Neural cell (in vitro differentiated cells): ENCODE data around the gene FXN. TPM values are rescaled to one million over a fixed set of nuclear protein-coding genes. Genes with fewer than 3 reads are reported as not detected.

ENCODE experiments used
- H2AFZ ChIP-seq: fragments of 200-600, 300-800 bp; sonication (generic), shearing (Covaris generic); 2 replicates; pipeline ENCODE4 v1.6.0; 2014; ENCODE audit warnings: low read depth, mild to moderate bottlenecking, antibody characterized with exemption, low read length, moderate library complexity
- H3F3A ChIP-seq: fragments of 200-600 bp; shearing (Covaris generic); 2 replicates; pipeline ENCODE4 v1.6.1; 2016; ENCODE audit warnings: mild to moderate bottlenecking, moderate library complexity, mixed read lengths, antibody characterized with exemption, low read length; ENCODE audit not compliant: insufficient read depth, poor library complexity, severe bottlenecking
- H3K27ac ChIP-seq: fragments of 200-600, 300-800 bp; sonication (generic), shearing (Covaris generic); 2 replicates; pipeline ENCODE4 v1.5.1; 2014; ENCODE audit warnings: mild to moderate bottlenecking, low read length, moderate library complexity
- H3K27me3 ChIP-seq: fragments of 300-800, 200-600 bp; sonication (generic), shearing (Covaris generic); 2 replicates; pipeline ENCODE4 v1.6.0; 2014; ENCODE audit warnings: mild to moderate bottlenecking, low read depth, low read length, moderate library complexity; ENCODE audit not compliant: insufficient read depth
- H3K36me3 ChIP-seq: fragments of 300-800, 200-600 bp; sonication (generic), shearing (Covaris generic); 2 replicates; pipeline ENCODE4 v1.5.1; 2014; ENCODE audit warnings: mild to moderate bottlenecking, antibody characterized with exemption, low read length, moderate library complexity; ENCODE audit not compliant: insufficient read depth
- H3K4me2 ChIP-seq: fragments of 300-800, 200-600 bp; sonication (generic), shearing (Covaris generic); 2 replicates; pipeline ENCODE4 v1.6.0; 2014; ENCODE audit warnings: mild to moderate bottlenecking, low read length
- H3K4me3 ChIP-seq: fragments of 300-800, 200-600 bp; sonication (generic), shearing (Covaris generic); 2 replicates; pipeline ENCODE4 v1.5.1; 2014; ENCODE audit warnings: mild to moderate bottlenecking, low read length, moderate library complexity
- H3K79me2 ChIP-seq: fragments of 200-600 bp; shearing (Covaris generic); replicated peaks from 2 replicates; pipeline ENCODE4 v1.6.0; 2014; ENCODE audit warnings: mild to moderate bottlenecking, low read length, moderate library complexity; ENCODE audit not compliant: insufficient read depth
- H3K9ac ChIP-seq: fragments of 300-800, 200-600 bp; sonication (generic), shearing (Covaris generic); 2 replicates; pipeline ENCODE4 v1.6.1; 2016; ENCODE audit warnings: mild to moderate bottlenecking, low read length, mixed read lengths
- H3K9me2 ChIP-seq: fragments of 200-600 bp; shearing (Covaris generic); 2 replicates; pipeline ENCODE4 v1.6.1; 2016; ENCODE audit warnings: mild to moderate bottlenecking, low read length, mixed read lengths; ENCODE audit not compliant: insufficient read depth
- H3K9me3 ChIP-seq: fragments of 200-600, 300-800 bp; sonication (generic), shearing (Covaris generic); 2 replicates; pipeline ENCODE4 v1.6.1; 2016; ENCODE audit warnings: mild to moderate bottlenecking, mixed run types, low read length, moderate library complexity, mixed read lengths
- H4K20me1 ChIP-seq: fragments of 200-600 bp; shearing (Covaris generic); 2 replicates; pipeline ENCODE4 v1.6.1; 2016; ENCODE audit warnings: mild to moderate bottlenecking, mixed run types; ENCODE audit not compliant: insufficient read depth
- CTCF ChIP-seq: fragments of 450-650 bp; IDR thresholded peaks from 2 replicates; pipeline ENCODE4 v1.5.1; 2014; ENCODE audit warnings: antibody characterized with exemption, mild to moderate bottlenecking, moderate library complexity; ENCODE audit not compliant: poor library complexity, severe bottlenecking
- EP300 ChIP-seq: fragments of 450-650 bp; conservative IDR thresholded peaks from 2 replicates; pipeline ENCODE4 v1.6.1; 2014; ENCODE audit warnings: antibody characterized with exemption, mild to moderate bottlenecking, moderate library complexity; ENCODE audit not compliant: poor library complexity, severe bottlenecking
- EZH2 ChIP-seq: fragments of 200-600, 300-800 bp; shearing (Covaris generic), sonication (generic); IDR thresholded peaks from 2 replicates; pipeline ENCODE4 v1.6.1; 2014; ENCODE audit warnings: antibody characterized with exemption, low read length, borderline replicate concordance, mild to moderate bottlenecking; ENCODE audit not compliant: insufficient read depth, poor library complexity, severe bottlenecking
- MXI1 ChIP-seq: fragments of 450-650 bp; conservative IDR thresholded peaks from 2 replicates; pipeline ENCODE4 v1.6.1; 2014; ENCODE audit warnings: antibody characterized with exemption, mild to moderate bottlenecking; ENCODE audit not compliant: poor library complexity, severe bottlenecking
- POLR2AphosphoS5 ChIP-seq: IDR thresholded peaks from 2 replicates; pipeline ENCODE4 v1.6.1; 2012
- RAD21 ChIP-seq: fragments of 450-650 bp; conservative IDR thresholded peaks from 2 replicates; pipeline ENCODE4 v1.6.1; 2014; ENCODE audit warnings: antibody characterized with exemption, mild to moderate bottlenecking, moderate library complexity
- REST ChIP-seq: IDR thresholded peaks from 2 replicates; pipeline ENCODE4 v1.6.1; 2012; ENCODE audit warnings: borderline replicate concordance
- SMC3 ChIP-seq: fragments of 450-650 bp; conservative IDR thresholded peaks from 2 replicates; pipeline ENCODE4 v1.6.1; 2014; ENCODE audit warnings: antibody characterized with exemption, mild to moderate bottlenecking, moderate library complexity; ENCODE audit not compliant: poor library complexity
- TAF1 ChIP-seq: IDR thresholded peaks from 2 replicates; pipeline ENCODE4 v1.6.1; 2012; ENCODE audit warnings: low read depth
- polyA plus RNA-seq: library from polyadenylated mRNA; depleted of rRNA; stranded (reverse); fragments of >200 nt; gene quantifications from 2 replicates; pipeline ENCODE4 v1.2.3, GENCODE V29; 2014

FXN gene
- polyA plus RNA-seq, 1 donor from 2014 or later: 3.5 TPM

- Histone ChIP-seq H3K79me2 (no peaks in the 10 kb centered on the region), H3F3A (no peaks in the 10 kb centered on the region), H3K4me3 (no peak overlapping the region), H3K27ac (no peak overlapping the region), H2AFZ (no peak overlapping the region), H3K9ac (no peak overlapping the region), H3K4me2 (no peak overlapping the region), H3K36me3 (no peaks in the 10 kb centered on the region), H3K9me3 (peaks cover 3% of the 10 kb centered on the region), H3K9me2 (no peaks in the 10 kb centered on the region), H4K20me1 (no peaks in the 10 kb centered on the region), H3K27me3 (no peaks in the 10 kb centered on the region)
- TF ChIP-seq POLR2AphosphoS5 (no peak), SMC3 (no peak), CTCF (no peak), RAD21 (no peak), EP300 (no peak), EZH2 (no peak), REST (no peak), MXI1 (no peak), TAF1 (no peak)
Observed at GRCh38 chr9:69040646-69041045, 5.1 kb downstream of the FXN start.

- H4K20me1 ChIP-seq: no peaks in the 10 kb centered on the region
- TF ChIP-seq EP300 (no peak), MXI1 (no peak), RAD21 (no peak), EZH2 (no peak), REST (no peak), CTCF (no peak), POLR2AphosphoS5 (no peak), TAF1 (no peak), SMC3 (no peak)
- peaks cover 3% of the 10 kb centered on the region for H3K9me3 ChIP-seq
- no peaks in the 10 kb centered on the region for H3F3A ChIP-seq
- no peak overlapping the region for H2AFZ ChIP-seq
- no peaks in the 10 kb centered on the region for H3K27me3 ChIP-seq
- no peak overlapping the region for H3K4me3 ChIP-seq
- H3K9ac ChIP-seq: no peak overlapping the region
- H3K36me3 ChIP-seq: no peaks in the 10 kb centered on the region
- H3K79me2 ChIP-seq: no peaks in the 10 kb centered on the region
- no peak overlapping the region for H3K4me2 ChIP-seq
- H3K9me2 ChIP-seq: no peaks in the 10 kb centered on the region
- no peak overlapping the region for H3K27ac ChIP-seq
Observed at GRCh38 chr9:69044240-69045219, 9.0 kb downstream of the FXN start.
